Lung microvascular endothelial cell (primary cell): ENCODE results near the gene PARP8. TPM values are rescaled to one million over a fixed set of nuclear protein-coding genes. Genes with fewer than 3 reads are reported as not detected.
"Not testable (repeated sequence)": the region's sequence is repeated elsewhere in the genome, so short reads cannot be mapped to it uniquely, and the experiment has no call there.

ENCODE experiments used
- DNase-seq, 2 donors: peaks; one replicate each; pipeline versions ENCODE4 v3.0.0 to v3.0.0-alpha.2; 2010; ENCODE audit warnings: low read depth in 2 of 2
- total RNA-seq: library from RNA; depleted of rRNA; stranded (reverse); fragments of >200 nt; gene quantifications from 2 replicates; pipeline ENCODE4 v1.2.1, GENCODE V29; 2014

The PARP8 gene
- total RNA-seq, 1 donor from 2014 or later, result 0.99 TPM

- DNase-seq, result no peak
Observed at GRCh38 chr5:50768634-50769033, 102.2 kb downstream of the PARP8 start.

DNA sequence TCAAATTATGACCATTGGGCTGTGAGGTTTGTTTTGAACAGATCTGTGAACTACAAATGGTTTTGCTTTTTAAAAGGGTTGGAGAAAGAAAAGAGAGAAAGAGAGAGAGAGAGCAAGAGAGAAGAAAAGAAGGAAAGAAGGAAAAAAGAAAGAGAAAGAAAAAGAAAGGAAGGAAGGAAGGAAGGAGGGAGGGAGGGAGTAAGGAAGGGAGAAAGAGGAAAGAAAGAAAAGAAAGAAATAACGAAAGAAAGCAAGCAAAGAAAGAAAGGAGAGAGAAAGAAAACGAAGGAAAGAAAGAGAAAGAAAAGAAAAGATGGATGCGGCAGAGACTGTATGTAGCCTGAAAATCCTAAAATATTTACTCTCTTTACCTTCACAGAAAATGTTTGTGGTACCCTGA lies 104.0 kb downstream of the PARP8 start:
- no peak for DNase-seq

GRCh38 chr5:50774446-50775175 lies 108.2 kb downstream of the PARP8 start:
- not testable (repeated sequence) for DNase-seq

DNA sequence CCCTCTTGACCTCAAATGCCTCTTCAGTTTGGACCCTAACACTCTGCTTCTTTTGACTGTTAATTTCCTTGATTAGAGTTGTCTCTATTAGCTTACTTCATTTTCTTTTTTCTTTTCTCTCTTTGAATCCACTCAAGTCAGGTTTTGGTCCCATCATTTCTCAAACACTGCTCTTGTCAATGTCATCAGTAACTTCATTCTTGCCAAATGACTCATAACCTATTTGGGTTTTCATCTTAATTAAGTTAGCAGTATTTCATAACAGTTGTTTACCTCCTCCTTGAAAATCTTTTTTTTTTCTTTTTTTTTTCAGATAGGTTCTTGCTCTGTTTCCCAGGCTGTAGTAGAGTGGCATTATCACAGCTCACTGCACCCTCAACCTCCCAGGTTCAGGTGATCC lies 119.6 kb downstream of the PARP8 start:
- DNase-seq, result no peak

- DNase-seq, result no peak
Observed at GRCh38 chr5:50791813-50792212, 125.4 kb downstream of the PARP8 start.

GRCh38 chr5:50792843-50793242 lies 126.4 kb downstream of the PARP8 start:
- DNase-seq, result no peak

DNA sequence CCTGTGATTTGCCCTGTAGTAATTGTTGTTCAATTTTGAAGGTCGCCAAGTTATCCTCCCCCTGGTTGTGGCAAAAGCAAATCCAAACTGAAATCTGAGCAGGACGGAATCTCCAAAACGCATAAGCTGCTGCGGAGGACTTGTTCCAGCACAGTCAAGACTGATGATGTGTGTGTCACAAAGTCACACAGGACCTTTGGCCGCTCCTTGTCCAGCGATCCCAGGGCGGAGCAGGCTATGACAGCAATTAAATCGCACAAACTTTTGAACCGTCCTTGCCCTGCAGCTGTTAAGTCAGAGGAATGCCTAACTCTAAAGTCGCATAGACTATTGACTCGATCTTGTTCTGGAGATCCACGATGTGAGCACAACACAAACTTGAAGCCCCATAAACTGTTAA lies 128.4 kb downstream of the PARP8 start:
- no peak for DNase-seq

DNA sequence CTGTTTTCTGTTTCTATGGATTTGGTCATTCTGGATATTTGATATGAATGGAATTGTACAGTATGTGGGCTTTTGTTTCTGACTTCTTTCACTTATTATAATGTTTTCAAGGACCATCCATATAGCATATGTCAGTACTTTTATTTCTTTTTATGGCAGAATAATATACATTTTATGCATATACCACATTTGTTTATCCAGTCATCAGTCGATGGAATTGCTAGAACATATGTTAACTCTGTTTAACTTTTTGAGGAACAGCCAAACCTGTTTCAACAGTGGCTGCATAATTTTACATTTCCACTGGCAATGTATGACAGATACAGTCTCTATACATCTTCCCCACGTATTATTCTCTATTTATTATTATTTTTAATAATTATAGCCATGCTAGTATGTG lies 131.6 kb downstream of the PARP8 start:
- DNase-seq, result no peak

DNA sequence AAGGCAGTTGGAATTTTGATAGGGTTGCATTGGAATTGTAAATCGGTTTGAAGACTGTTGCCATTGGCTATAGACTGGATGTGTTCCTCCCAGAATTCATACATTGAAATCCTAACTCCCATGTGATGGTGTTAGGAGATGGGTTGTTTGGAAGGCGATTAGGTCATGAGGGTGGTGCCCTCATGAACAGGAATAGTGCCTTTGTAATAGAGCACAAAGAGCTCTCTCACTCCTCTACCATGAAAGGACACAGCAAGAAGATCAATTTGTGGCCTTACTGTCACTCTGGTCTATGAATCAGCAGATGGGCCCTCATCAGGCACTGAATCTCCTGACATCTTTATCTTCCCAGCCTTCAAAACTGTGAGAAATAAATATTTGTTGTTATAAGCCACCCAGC lies 133.2 kb downstream of the PARP8 start:
- no peak for DNase-seq

DNA sequence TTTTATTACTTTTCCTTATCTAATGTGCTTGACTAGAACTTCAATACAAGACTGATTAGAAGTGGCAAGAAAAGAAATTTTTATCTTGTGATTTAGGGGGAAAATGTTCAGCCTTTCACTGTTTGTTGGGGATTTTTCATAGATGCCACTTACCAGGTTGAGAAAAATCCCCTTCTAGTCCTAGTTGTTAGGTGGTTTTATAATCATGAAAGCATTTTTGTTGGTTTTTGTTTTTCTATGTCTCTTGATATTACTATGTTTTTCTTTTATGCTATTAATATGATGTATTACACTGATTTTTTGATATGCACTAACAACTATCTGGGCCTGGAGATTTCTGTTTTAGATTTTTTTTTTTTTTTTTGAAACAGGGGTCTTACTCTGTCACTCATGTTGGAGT lies 134.0 kb downstream of the PARP8 start:
- no peak for DNase-seq

DNA sequence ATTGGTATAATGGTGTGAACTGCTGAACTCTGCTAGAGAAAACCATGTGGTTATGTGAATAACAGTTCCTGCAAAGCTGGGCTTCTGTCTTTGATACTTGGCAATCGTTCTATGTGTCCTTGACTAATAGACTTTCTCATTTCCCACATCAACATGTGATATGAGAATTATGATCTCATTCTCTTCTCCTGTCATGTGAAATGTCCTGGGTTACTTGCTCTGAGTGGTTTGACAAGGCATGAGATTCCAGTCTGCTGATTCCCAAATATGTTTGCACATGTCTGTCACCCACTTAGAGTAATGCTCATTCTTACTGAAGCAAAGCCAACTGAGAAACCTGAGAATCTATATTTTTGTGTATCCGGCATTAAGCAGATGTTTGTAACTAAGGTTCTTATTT lies 141.2 kb downstream of the PARP8 start:
- no peak for DNase-seq

- no peak for DNase-seq
Observed at GRCh38 chr5:50808406-50808805, 142.0 kb downstream of the PARP8 start.

DNA sequence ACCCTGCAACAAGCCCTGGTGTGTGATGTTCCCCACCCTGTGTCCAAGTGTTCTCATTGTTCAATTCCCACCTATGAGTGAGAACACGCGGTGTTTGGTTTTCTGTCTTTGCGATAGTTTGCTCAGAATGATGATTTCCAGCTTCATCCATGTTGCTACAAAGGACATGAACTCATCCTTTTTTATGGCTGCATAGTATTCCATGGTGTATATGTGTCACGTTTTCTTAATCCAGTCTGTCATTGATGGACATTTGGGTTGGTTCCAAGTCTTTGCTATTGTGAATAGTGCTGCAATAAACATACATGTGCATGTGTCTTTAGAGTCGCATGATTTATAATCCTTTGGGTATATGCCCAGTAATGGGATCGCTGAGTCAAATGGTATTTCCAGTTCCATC lies 145.3 kb downstream of the PARP8 start:
- DNase-seq, result not testable (repeated sequence)

DNA sequence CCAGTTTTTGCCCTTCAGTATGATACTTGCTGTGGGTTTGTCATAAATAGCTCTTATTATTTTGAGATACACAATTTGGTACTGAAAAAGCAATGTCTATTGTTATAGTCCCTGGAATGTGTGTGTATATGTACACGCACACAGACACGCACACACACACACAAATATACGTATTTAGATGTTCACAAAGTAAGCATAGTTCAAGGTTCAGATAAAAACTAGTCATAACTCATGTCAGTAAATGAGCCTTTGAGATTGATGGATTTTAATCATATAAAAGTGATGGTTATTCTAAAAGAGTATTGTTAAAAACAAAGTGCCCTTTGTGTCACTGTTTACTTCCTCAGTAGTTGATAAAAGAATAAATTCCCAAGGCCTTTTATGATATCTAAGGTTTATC lies 147.3 kb downstream of the PARP8 start:
- no peak for DNase-seq

DNA sequence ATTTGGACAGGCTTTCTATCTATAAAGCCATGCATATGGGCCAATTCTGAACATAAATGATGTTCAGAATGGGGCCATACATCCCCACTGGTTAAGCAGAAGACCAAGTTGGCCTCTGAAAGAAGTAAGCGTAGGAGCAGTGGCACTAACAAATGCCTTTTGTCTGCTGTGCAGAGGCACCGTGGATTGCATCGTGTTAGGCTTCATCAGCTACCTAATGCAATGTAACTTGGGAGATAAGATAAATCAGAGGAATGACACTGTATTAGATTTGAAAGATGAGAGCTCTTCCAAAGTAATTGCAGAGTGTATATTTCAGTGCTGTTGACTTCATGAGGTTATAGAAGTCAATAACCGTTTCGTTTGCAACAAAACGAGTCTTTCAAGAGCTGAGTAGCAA lies 148.1 kb downstream of the PARP8 start:
- DNase-seq, result no peak

DNA sequence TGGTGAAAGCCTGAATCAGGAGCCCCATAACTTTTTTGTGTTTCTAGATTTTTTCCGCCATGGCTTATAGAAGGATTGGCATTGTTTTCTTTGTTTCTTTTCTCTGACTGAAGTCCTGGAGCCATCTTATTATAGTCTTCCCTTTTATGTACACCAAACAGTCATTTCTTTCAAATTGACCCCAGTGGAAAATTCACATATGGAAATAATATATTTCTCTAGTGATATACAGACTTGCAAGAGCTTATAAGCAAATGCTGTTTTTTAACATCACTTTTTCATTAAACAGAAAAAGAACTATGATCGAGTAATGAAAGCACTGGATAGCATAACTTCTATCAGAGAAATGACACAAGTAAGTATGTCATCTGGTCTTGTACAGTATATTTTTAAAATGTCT lies 155.6 kb downstream of the PARP8 start:
- no peak for DNase-seq

DNA sequence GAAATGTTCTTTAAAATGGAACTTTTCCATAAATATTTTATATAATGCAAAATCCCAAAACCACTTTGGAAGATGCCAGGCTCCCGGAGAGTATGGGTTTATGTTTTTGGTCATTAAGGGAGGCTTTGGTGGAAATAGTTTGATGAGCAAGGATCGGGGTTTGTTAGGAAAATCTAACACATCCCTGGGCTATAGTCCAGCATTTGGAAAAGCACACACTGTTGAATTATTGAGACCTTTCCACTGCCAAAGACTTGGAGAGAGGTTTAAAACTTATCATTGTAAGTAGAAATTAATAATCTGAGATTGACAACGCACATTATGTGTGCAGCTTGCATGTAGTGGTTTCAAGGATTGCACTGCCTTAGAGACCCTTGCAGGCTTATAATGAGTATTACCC lies 156.3 kb downstream of the PARP8 start:
- DNase-seq, result no peak

- no peak for DNase-seq
Observed at GRCh38 chr5:50823568-50823967, 157.1 kb downstream of the PARP8 start.

DNA sequence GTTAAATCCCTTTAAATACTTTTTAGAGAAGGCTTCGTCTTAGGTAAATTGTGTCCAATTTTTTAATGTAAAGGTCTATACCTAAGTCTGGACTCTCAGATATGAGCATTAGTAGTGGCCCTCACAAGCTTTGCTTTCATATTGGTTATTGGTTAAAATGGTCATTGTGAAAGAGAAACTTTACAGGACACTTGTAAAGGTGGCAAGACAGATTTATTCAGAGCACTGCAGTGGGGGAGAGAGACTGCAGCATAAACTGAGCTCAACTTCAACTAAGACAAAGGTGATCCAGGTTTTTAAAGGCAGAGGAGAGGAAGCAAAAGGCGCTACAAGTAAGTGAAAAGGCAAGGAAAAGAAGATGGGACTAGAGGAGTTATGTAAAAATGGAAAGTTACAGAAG lies 157.7 kb downstream of the PARP8 start:
- no peak for DNase-seq

- DNase-seq, result no peak
Observed at GRCh38 chr5:50827516-50828247, 161.2 kb downstream of the PARP8 start.

- no peak for DNase-seq
Observed at GRCh38 chr5:50829023-50829422, 162.6 kb downstream of the PARP8 start.

GRCh38 chr5:50832657-50833284 lies 166.3 kb downstream of the PARP8 start:
- DNase-seq, result no peak

DNA sequence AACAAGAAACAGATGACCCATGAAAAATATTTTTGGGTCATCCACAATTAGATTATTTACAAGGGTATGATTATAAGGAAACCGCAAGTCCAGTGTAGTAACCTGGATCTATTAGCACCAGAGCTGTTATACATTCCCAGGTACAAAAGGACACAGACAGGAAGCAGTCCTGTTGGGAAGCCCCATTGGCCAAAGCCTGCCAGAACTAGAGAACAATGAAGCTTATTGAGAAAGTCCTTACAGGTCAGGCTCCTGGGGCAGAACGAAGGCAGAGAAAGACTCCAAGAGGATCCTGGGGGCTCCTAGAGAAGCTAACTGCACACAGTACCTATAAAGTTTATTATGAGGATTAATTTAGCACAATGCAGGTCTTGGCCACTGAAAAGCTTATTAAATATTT lies 169.9 kb downstream of the PARP8 start:
- DNase-seq, result no peak
